GM21737 (cell line): ENCODE measurements around the gene P2RY14.
A peak's percentile ranks its signal among the peaks of the same experiment; 100 is the strongest.

ENCODE experiments used
- ATAC-seq: cut with Tn5 transposase; IDR thresholded peaks from one replicate; pipeline ENCODE4 v1.9.1; 2021; ENCODE audit warnings: mild to moderate bottlenecking, moderate library complexity; ENCODE audit not compliant: unreplicated experiment

The P2RY14 gene

GRCh38 chr3:151303751-151304150 is 25.4 kb upstream of the P2RY14 start:
- ATAC-seq: no peak

GRCh38 chr3:151301787-151302186 is 23.4 kb upstream of the P2RY14 start:
- no peak for ATAC-seq

- ATAC-seq: no peak
These were observed 22.2 kb upstream of the P2RY14 start for GRCh38 chr3:151300539-151300938.

- ATAC-seq: no peak
These were observed 20.7 kb upstream of the P2RY14 start for GRCh38 chr3:151299006-151299405.

- no peak for ATAC-seq
These were observed 19.1 kb upstream of the P2RY14 start for GRCh38 chr3:151297429-151297828.

GRCh38 chr3:151296226-151296625 is 17.9 kb upstream of the P2RY14 start:
- no peak for ATAC-seq

- no peak for ATAC-seq
These were observed 14.8 kb upstream of the P2RY14 start for GRCh38 chr3:151293127-151293526.

- no peak for ATAC-seq
These were observed 12.3 kb upstream of the P2RY14 start for GRCh38 chr3:151290673-151291072.

- no peak for ATAC-seq
These were observed 11.1 kb upstream of the P2RY14 start for GRCh38 chr3:151289445-151289844.

GRCh38 chr3:151285940-151286339 is 7.6 kb upstream of the P2RY14 start:
- ATAC-seq: no peak

- no peak for ATAC-seq
These were observed 5.6 kb upstream of the P2RY14 start for GRCh38 chr3:151283907-151284461.

- no peak for ATAC-seq
These were observed 5.0 kb upstream of the P2RY14 start for GRCh38 chr3:151283387-151283786.

- ATAC-seq: no peak
These were observed 4.6 kb upstream of the P2RY14 start for GRCh38 chr3:151282921-151283320.

- no peak for ATAC-seq
These were observed 3.5 kb upstream of the P2RY14 start for GRCh38 chr3:151281671-151282324.

- no peak for ATAC-seq
These were observed 1.7 kb downstream of the P2RY14 start for GRCh38 chr3:151276687-151277042.

GRCh38 chr3:151276038-151276686 is 2.2 kb downstream of the P2RY14 start:
- ATAC-seq: no peak

- ATAC-seq: no peak
These were observed 3.3 kb downstream of the P2RY14 start for GRCh38 chr3:151275091-151275490.

GRCh38 chr3:151269631-151270030 is 8.7 kb downstream of the P2RY14 start:
- ATAC-seq: no peak

- ATAC-seq: peak; percentile 56
These were observed 9.8 kb downstream of the P2RY14 start for GRCh38 chr3:151268267-151269235.

GRCh38 chr3:151267066-151267465 is 11.3 kb downstream of the P2RY14 start:
- ATAC-seq: no peak

- peak; percentile 95 for ATAC-seq
These were observed 12.5 kb downstream of the P2RY14 start for GRCh38 chr3:151265866-151266265.
